ENCODE data around the gene ANK3.
A peak's percentile ranks its signal among the peaks of the same experiment; 100 is the strongest.

Gene ANK3

DNA sequence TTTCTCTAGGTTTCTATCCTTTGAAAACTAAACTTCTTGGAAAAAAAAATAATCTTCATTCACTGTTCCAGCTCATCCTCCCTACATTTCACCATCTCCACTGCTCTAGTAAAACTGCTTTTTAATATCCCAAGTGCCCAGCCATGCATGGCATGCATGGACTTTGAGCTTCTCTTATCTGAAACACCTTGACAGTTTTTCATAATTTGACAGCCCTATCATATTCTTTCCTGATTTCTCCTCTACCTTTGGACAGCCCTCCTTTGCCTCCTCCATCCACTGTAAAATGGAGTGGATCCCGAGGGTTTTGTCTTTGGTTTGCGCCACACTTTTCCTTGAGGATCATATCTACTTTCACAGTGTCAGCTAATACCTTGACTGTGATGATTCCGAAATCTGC, 212.8 kb downstream of the ANK3 start:
- TF ChIP-seq CTCF (IDR thresholded peaks at IDR 0.05): no peak
- DNase-seq: no peak
- Mint-ChIP-seq H3K27me3 (ENCODE audit: low read depth, poor library complexity) (peaks cover 5% of the 10 kb centered on the region), H3K9me3 (no peaks in the 10 kb centered on the region), H3K36me3 (ENCODE audit: low read depth) (no peaks in the 10 kb centered on the region), H3K27ac (no peak overlapping the region), H3K4me3 (no peak overlapping the region), H3K4me1 (peaks cover 46% of the 10 kb centered on the region)

- DNase-seq: no peak
- peaks cover 38% of the 10 kb centered on the region for H3K4me1 Mint-ChIP-seq
- peak overlapping the region; percentile 7 for H3K27ac Mint-ChIP-seq
- no peak for TF ChIP-seq CTCF (IDR thresholded peaks at IDR 0.05)
- H3K4me3 Mint-ChIP-seq: no peak overlapping the region
- H3K36me3 Mint-ChIP-seq (ENCODE audit: low read depth): no peaks in the 10 kb centered on the region
- peaks cover 5% of the 10 kb centered on the region for H3K27me3 Mint-ChIP-seq (ENCODE audit: low read depth, poor library complexity)
- no peaks in the 10 kb centered on the region for H3K9me3 Mint-ChIP-seq
Measured at GRCh38 chr10:60175441-60175971, 214.2 kb downstream of the ANK3 start.

GRCh38 chr10:60172363-60172990, 217.2 kb downstream of the ANK3 start:
- H3K27ac Mint-ChIP-seq: no peak overlapping the region
- no peaks in the 10 kb centered on the region for H3K9me3 Mint-ChIP-seq
- peaks cover 24% of the 10 kb centered on the region for H3K4me1 Mint-ChIP-seq
- no peak for TF ChIP-seq CTCF (IDR thresholded peaks at IDR 0.05)
- no peak overlapping the region for H3K4me3 Mint-ChIP-seq
- H3K36me3 Mint-ChIP-seq (ENCODE audit: low read depth): no peaks in the 10 kb centered on the region
- no peak for DNase-seq
- peaks cover 5% of the 10 kb centered on the region for H3K27me3 Mint-ChIP-seq (ENCODE audit: low read depth, poor library complexity)

DNA sequence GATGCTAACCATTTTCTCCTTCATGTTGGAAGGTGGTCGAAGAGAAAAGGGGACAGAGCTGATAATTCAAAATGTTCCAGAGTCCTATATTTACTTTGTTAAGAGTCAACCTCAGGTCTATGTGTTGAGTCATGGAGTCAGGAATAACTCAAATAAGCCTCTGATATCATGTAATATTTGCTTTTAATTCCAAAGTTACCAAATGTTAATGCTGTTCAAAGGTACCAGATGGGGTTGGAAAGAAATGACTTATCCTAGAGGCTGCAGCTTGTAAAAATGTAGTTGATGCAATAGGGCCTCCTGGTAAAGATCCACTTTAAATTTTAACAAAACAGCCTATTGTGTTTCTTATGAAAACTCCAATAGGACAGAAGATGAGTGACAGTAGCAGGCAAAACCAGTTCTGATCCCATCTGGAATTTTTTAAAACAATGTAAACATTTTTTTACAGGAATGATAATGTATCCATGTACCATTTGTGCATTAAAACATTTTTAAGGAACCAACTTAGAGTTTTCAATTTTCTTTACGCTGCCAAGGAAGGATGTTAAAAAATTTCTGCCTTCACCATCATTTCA, 218.2 kb downstream of the ANK3 start:
- Mint-ChIP-seq H3K9me3 (no peaks in the 10 kb centered on the region), H3K4me1 (peaks cover 16% of the 10 kb centered on the region), H3K36me3 (ENCODE audit: low read depth) (no peaks in the 10 kb centered on the region), H3K27ac (no peak overlapping the region), H3K4me3 (no peak overlapping the region), H3K27me3 (ENCODE audit: low read depth, poor library complexity) (peaks cover 2% of the 10 kb centered on the region)
- no peak for DNase-seq
- TF ChIP-seq CTCF (IDR thresholded peaks at IDR 0.05): no peak

DNA sequence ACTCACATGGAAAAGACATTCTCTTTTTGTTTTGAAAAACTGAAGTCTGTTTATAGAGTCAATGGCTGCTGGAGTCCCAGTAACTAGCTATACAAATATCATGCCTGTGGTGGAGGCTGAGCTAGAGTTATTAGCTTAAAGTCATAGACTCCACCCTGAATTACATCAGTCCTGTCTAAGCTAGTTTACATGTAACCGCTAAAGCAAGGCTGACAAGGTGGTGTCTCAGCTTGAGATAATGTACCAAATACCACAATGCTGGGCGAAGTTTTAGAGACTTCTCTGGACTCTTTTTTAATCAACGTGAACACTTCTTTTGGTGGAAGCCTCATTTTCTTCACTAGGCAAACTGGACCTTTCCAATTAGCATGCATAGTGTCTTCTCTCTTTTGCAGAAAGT, 219.4 kb downstream of the ANK3 start:
- Mint-ChIP-seq H3K27ac (no peak overlapping the region), H3K27me3 (ENCODE audit: low read depth, poor library complexity) (no peaks in the 10 kb centered on the region), H3K4me1 (peaks cover 9% of the 10 kb centered on the region), H3K4me3 (no peak overlapping the region), H3K9me3 (no peaks in the 10 kb centered on the region), H3K36me3 (ENCODE audit: low read depth) (no peaks in the 10 kb centered on the region)
- TF ChIP-seq CTCF (IDR thresholded peaks at IDR 0.05): no peak
- no peak for DNase-seq

DNA sequence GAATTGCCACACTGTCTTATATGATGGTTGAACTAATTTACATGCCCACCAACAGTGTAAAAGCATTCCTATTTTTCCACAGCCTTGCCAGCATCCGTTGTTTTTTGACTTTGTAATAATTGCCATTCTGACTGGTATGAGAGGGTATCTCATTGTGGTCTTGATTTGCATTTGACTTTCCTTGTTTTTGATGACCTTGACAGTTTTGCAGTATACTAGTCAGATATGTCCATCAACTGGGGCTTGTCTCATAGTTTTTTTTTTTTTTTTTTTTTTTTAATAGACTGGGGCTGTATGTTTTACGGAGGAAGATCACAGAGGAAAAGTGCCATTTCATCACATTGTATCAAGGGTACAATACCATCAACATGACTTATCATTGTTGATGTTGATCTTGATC, 220.6 kb downstream of the ANK3 start:
- Mint-ChIP-seq H3K4me1 (peaks cover 5% of the 10 kb centered on the region), H3K36me3 (ENCODE audit: low read depth) (no peaks in the 10 kb centered on the region), H3K27me3 (ENCODE audit: low read depth, poor library complexity) (no peaks in the 10 kb centered on the region), H3K4me3 (no peak overlapping the region), H3K27ac (no peak overlapping the region), H3K9me3 (no peaks in the 10 kb centered on the region)
- DNase-seq: no peak
- no peak for TF ChIP-seq CTCF (IDR thresholded peaks at IDR 0.05)
